Sigmoid colon (tissue), 4 donors: ENCODE measurements around the gene EEF1AKMT2.

Experiments
- EP300 ChIP-seq, 4 donors: sonication (generic); formaldehyde crosslinking; IDR thresholded peaks; one replicate each; pipeline ENCODE4 v1.6.1; 2017; ENCODE audit warnings: antibody characterized with exemption in 4 of 4
- POLR2A ChIP-seq, 2 donors: fragments of 450-650 bp; IDR thresholded peaks; one replicate each; pipeline ENCODE4 v1.6.1; 2016; ENCODE audit warnings: antibody characterized with exemption in 2 of 2, mild to moderate bottlenecking in 2 of 2, moderate library complexity in 2 of 2

GRCh38 chr10:124768791-124769190 lies 22.9 kb downstream of the EEF1AKMT2 start:
- no peak for TF ChIP-seq POLR2A (IDR thresholded peaks at IDR 0.05)
- no peak for TF ChIP-seq EP300 (IDR thresholded peaks at IDR 0.05)
